KG1 (cell line): ENCODE results near the gene BMAL2.

ENCODE experiments used
- DNase-seq: peaks from one replicate; lab custom pipeline; 2025; lab: John Stamatoyannopoulos, UW

BMAL2 gene

GRCh38 chr12:27359578-27360340, 27.1 kb downstream of the BMAL2 start:
- DNase-seq, result no peak

GRCh38 chr12:27361372-27361771, 28.7 kb downstream of the BMAL2 start:
- no peak for DNase-seq

GRCh38 chr12:27366621-27367020, 34.0 kb downstream of the BMAL2 start:
- no peak for DNase-seq

- no peak for DNase-seq
These were observed 34.4 kb downstream of the BMAL2 start for GRCh38 chr12:27367078-27367477.

- no peak for DNase-seq
These were observed 49.6 kb downstream of the BMAL2 start for GRCh38 chr12:27382171-27382795.
